CD8-positive, alpha-beta memory T cell (primary cell): Measurements from ENCODE around the gene AFP. TPM values are rescaled to one million over a fixed set of nuclear protein-coding genes. Genes with fewer than 3 reads are reported as not detected.

Experiments
- CTCF ChIA-PET: fragments of 350-600 bp; sonication (Branson Sonifier 250); formaldehyde crosslinking; loops from one replicate; lab custom pipeline; 2021; ENCODE audit warnings: antibody characterized with exemption; lab: Charles Lee
- POLR2A ChIA-PET: fragments of 350-600 bp; sonication (Branson Sonifier 250); formaldehyde crosslinking; loops from one replicate; lab custom pipeline; 2021; ENCODE audit warnings: antibody characterized with exemption; lab: Charles Lee
- DNase-seq, 5 donors: peaks; one replicate each; pipeline versions ENCODE4 v3.0.0 to v3.0.0-alpha.2; 2020 to 2022; ENCODE audit warnings: mixed read lengths in 1 of 5
- H3K27ac ChIP-seq: one replicate; pipeline ENCODE4 v1.7.0; 2013; ENCODE audit warnings: low read depth, mild to moderate bottlenecking, low read length, moderate library complexity
- H3K27me3 ChIP-seq: 2 replicates; pipeline ENCODE4 v1.7.0; 2013; ENCODE audit warnings: low read length, mild to moderate bottlenecking; ENCODE audit not compliant: insufficient read depth, poor library complexity, severe bottlenecking
- H3K36me3 ChIP-seq: 2 replicates; pipeline ENCODE4 v1.7.0; 2013; ENCODE audit warnings: mild to moderate bottlenecking, low read length, moderate library complexity; ENCODE audit not compliant: insufficient read depth
- H3K4me1 ChIP-seq: 2 replicates; pipeline ENCODE4 v1.7.0; 2013; ENCODE audit warnings: mild to moderate bottlenecking, low read length, moderate library complexity; ENCODE audit not compliant: insufficient read depth
- H3K4me3 ChIP-seq: 2 replicates; pipeline ENCODE4 v1.7.0; 2013; ENCODE audit warnings: mild to moderate bottlenecking, low read length
- H3K9me3 ChIP-seq: 2 replicates; pipeline ENCODE4 v1.7.0; 2013; ENCODE audit warnings: mild to moderate bottlenecking, low read length
- H3K27ac Mint-ChIP-seq, 8 donors: one replicate each; pipeline ENCODE4 v1.8.0; 2020 to 2021; ENCODE audit warnings: mixed read lengths in 8 of 8, mild to moderate bottlenecking in 6 of 8, inconsistent platforms in 3 of 8, moderate library complexity in 3 of 8
- H3K27me3 Mint-ChIP-seq, 2 donors: one replicate each; pipeline ENCODE4 v1.8.0; 2020 to 2021; ENCODE audit warnings: mixed read lengths in 2 of 2, mild to moderate bottlenecking in 1 of 2, moderate library complexity in 1 of 2
- H3K36me3 Mint-ChIP-seq, 3 donors: one replicate each; pipeline ENCODE4 v1.8.0; 2020 to 2021; ENCODE audit warnings: mixed read lengths in 3 of 3, inconsistent platforms in 1 of 3, mild to moderate bottlenecking in 1 of 3
- H3K4me1 Mint-ChIP-seq, 3 donors: one replicate each; pipeline ENCODE4 v1.8.0; 2020 to 2021; ENCODE audit warnings: mixed read lengths in 3 of 3, inconsistent platforms in 1 of 3, mild to moderate bottlenecking in 1 of 3
- H3K4me3 Mint-ChIP-seq, 7 donors: one replicate each; pipeline ENCODE4 v1.8.0; 2020 to 2021; ENCODE audit warnings: mixed read lengths in 7 of 7, mild to moderate bottlenecking in 6 of 7, moderate library complexity in 4 of 7, inconsistent platforms in 2 of 7
- H3K9me3 Mint-ChIP-seq, 5 donors: one replicate each; pipeline ENCODE4 v1.8.0; 2020 to 2022; ENCODE audit warnings: mixed read lengths in 5 of 5, mild to moderate bottlenecking in 3 of 5, moderate library complexity in 2 of 5, inconsistent platforms in 1 of 5
- polyA plus RNA-seq: library from polyadenylated mRNA; unstranded; fragments of 300-500 nt; fragmentation: Illumina TruSeq; gene quantifications from one replicate; pipeline ENCODE4 v1.2.3, GENCODE V29; 2021
- total RNA-seq, 2 experiments: library from RNA; stranded (reverse); gene quantifications; one replicate each; pipeline ENCODE4 v1.2.3, GENCODE V29; 2021

AFP gene
- total and polyA plus RNA-seq, 3 experiments from 2014 or later, result not detected

GRCh38 chr4:73487233-73487632 is 51.2 kb downstream of the AFP start:
- Histone ChIP-seq H3K9me3 (no peaks in the 10 kb centered on the region), H3K36me3 (no peaks in the 10 kb centered on the region), H3K27me3 (no peaks in the 10 kb centered on the region), H3K4me3 (no peak overlapping the region), H3K4me1 (no peaks in the 10 kb centered on the region), H3K27ac (no peak overlapping the region)
- Mint-ChIP-seq H3K27ac (no peak overlapping the region), H3K36me3 (no peaks in the 10 kb centered on the region), H3K27me3 (peaks cover 0 to 1% of the 10 kb centered on the region in 2 donors), H3K4me1 (no peaks in the 10 kb centered on the region), H3K4me3 (no peak overlapping the region), H3K9me3 (peaks cover 0 to 4% (median 0%) of the 10 kb centered on the region in 5 donors)
- ChIA-PET POLR2A (no interaction called here), CTCF (no interaction called here)
- no peak for DNase-seq

GRCh38 chr4:73499996-73500765 is 64.2 kb downstream of the AFP start:
- Histone ChIP-seq H3K4me3 (no peak overlapping the region), H3K27me3 (no peaks in the 10 kb centered on the region), H3K9me3 (no peaks in the 10 kb centered on the region), H3K4me1 (no peaks in the 10 kb centered on the region), H3K27ac (no peak overlapping the region), H3K36me3 (no peaks in the 10 kb centered on the region)
- no peaks in the 10 kb centered on the region for H3K9me3 Mint-ChIP-seq
- no peak overlapping the region for H3K4me3 Mint-ChIP-seq
- ChIA-PET POLR2A (no interaction called here), CTCF (no interaction called here)
- no peaks in the 10 kb centered on the region for H3K36me3 Mint-ChIP-seq
- H3K27me3 Mint-ChIP-seq, result no peaks in the 10 kb centered on the region
- no peak for DNase-seq
- no peak overlapping the region for H3K27ac Mint-ChIP-seq
- peaks cover 0 to 2% (median 0%) of the 10 kb centered on the region in 3 donors for H3K4me1 Mint-ChIP-seq

GRCh38 chr4:73501664-73502265 is 65.7 kb downstream of the AFP start:
- CTCF ChIA-PET, result no interaction called here
- no peaks in the 10 kb centered on the region for H3K27me3 Mint-ChIP-seq

GRCh38 chr4:73505567-73505966 is 69.5 kb downstream of the AFP start:
- POLR2A ChIA-PET, result no interaction called here
- Mint-ChIP-seq H3K4me3 (no peak overlapping the region), H3K27me3 (peaks cover 0 to 2% of the 10 kb centered on the region in 2 donors), H3K36me3 (no peaks in the 10 kb centered on the region), H3K27ac (no peak overlapping the region), H3K4me1 (peaks cover 0 to under 1% (median 0%) of the 10 kb centered on the region in 3 donors), H3K9me3 (no peaks in the 10 kb centered on the region)
- Histone ChIP-seq H3K4me3 (no peak overlapping the region), H3K27me3 (no peaks in the 10 kb centered on the region), H3K36me3 (no peaks in the 10 kb centered on the region), H3K27ac (no peak overlapping the region), H3K4me1 (no peaks in the 10 kb centered on the region), H3K9me3 (no peaks in the 10 kb centered on the region)
- DNase-seq, result no peak
- CTCF ChIA-PET, result no interaction called here

More at GRCh38 chr4:73501664-73502265, 65.7 kb downstream of the AFP start:
- H3K36me3 Mint-ChIP-seq, result no peaks in the 10 kb centered on the region
- Histone ChIP-seq H3K4me3 (no peak overlapping the region), H3K36me3 (no peaks in the 10 kb centered on the region), H3K9me3 (no peaks in the 10 kb centered on the region), H3K27me3 (no peaks in the 10 kb centered on the region), H3K27ac (no peak overlapping the region), H3K4me1 (no peaks in the 10 kb centered on the region)
- peaks cover 0 to 2% (median 0%) of the 10 kb centered on the region in 3 donors for H3K4me1 Mint-ChIP-seq
- POLR2A ChIA-PET, result no interaction called here
- DNase-seq, result no peak
- no peak overlapping the region for H3K4me3 Mint-ChIP-seq
- no peak overlapping the region for H3K27ac Mint-ChIP-seq
- no peaks in the 10 kb centered on the region for H3K9me3 Mint-ChIP-seq

Other genes starting within 250 kb of the AFP start
- gene ANKRD17, start 177.4 kb upstream of the AFP start, total RNA-seq, result 10 to 100 TPM; 57.6 to 61.9 TPM
- 15.7 TPM for gene ANKRD17, start 177.4 kb upstream of the AFP start, polyA plus RNA-seq
- gene ALB, start 31.9 kb upstream of the AFP start, total RNA-seq, result not detected
- not detected for gene ALB, start 31.9 kb upstream of the AFP start, polyA plus RNA-seq
- gene AFM, start 45.5 kb downstream of the AFP start, total RNA-seq, result not detected
- not detected for gene AFM, start 45.5 kb downstream of the AFP start, polyA plus RNA-seq
- not detected for gene RASSF6, start 184.2 kb downstream of the AFP start, total RNA-seq
- not detected for gene RASSF6, start 184.2 kb downstream of the AFP start, polyA plus RNA-seq